GM18870 (cell line): ENCODE data around the gene TSPAN16.

Experiments used
- ATAC-seq: cut with Tn5 transposase; IDR thresholded peaks from one replicate; pipeline ENCODE4 v1.9.1; 2021; ENCODE audit warnings: moderate library complexity; ENCODE audit not compliant: unreplicated experiment

TSPAN16 gene

DNA sequence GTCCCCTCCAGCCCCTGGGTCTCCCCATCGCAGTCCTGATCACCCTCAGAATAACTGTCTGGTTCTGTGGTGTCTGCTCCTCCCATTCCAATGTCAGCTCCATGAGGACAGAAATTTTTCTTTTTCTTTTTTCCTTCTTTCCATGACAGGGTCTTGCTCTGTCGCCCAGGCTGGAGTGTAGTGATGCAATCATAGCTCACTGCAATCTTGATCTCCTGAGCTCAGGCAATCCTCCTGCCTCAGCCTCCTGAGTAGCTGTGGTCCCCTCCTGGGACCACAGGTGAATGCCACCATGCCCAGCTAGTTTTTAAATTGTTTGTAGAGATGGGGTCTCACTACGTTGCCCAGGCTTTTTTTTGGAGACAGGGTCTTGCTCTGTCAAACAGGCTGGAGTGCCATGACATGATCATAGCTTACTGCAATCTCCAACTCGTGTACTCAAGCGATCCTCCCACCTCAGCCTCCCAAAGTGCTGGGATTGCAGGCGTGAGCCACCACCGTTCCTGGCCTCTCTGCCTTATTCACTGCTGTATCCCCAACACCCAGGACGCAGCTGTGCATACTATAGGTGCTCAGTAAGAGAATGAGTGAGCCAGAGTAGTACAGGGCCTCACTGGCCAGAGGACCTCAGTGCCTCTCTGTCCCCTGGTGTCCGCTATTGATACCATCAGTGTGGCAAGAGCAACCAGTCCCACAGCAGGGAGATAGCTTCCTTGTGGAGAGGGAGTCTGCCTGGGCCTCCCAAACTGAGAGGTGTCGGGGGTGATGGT is 28.5 kb upstream of the TSPAN16 start:
- ATAC-seq: no peak

DNA sequence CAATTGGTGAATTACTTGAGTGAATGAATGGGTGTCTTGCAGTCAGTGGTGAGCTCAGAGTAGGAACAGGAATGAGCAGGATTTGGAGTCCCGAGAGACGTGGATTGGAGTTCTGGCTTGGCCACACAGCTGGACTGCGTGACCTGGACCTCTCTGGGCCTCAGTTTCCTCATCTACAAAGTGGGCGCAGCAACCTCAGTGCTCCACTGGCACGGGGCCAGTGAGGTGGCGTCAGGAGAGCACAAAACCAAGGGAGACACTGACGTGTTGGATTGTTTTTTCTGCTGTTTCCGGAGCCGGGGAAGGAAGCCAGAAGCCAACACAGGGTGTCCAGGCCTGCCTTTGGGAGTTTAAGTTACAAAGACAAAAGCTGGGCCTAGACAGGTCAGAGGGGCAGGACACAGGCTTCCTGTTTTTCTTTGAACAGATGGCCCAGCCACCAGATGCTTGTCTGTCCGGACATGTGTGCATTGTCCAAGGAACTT is 27.1 kb upstream of the TSPAN16 start:
- no peak for ATAC-seq

DNA sequence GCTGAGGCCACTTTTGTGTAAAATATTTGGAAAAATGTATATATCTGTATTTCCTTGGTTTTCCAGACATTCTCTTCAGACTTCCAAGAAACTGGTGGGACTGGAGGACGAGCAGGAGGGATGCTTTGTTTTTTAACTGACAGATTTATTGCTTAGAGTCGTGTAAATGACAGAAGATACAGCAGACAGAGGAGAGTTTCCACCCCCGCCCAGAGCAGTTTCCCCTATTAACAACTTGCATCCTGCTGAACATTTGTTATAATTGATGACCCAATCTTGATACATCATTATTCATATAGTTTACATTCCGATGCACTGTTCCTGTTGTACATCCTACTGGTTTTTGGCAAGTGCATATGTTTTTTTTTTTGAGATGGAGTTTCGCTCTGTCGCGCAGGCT is 26.6 kb upstream of the TSPAN16 start:
- ATAC-seq: no peak

DNA sequence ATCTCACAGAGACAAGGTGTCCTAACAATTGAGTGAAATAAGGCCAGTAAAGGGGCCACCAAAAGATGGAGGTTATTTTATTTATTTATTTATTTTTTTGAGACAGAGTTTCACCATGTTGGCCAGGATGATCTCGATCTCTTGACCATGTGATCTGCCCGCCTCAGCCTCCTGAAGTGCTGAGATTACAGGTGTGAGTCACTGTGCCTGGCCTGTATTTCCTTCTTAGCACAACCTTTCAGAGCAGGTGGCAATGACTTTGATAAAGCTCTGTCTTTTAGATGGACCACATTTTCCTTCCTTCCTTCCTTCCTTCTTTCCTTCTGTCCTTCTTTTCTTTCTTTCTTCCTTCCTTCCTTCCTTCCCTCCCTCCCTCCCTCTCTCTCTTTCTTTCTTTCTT is 22.7 kb upstream of the TSPAN16 start:
- ATAC-seq: no peak

DNA sequence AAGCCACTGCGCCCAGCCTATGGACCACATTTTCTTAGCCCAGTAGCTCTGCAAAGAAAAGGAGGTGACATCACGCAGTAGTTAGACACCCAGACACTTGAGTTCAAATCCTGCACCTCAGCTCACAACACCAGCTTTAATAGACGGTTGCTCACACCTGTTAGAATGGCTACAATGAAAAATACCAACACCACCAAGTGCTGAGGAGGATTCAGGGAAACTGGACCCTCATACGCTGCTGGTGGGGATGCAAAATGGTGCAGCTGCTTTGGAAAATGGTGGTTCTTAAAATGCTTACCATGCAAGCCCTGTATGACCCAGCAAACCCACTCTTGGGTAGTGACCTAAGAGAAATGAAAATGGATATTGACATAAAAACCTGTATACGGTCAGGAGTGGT is 22.0 kb upstream of the TSPAN16 start:
- ATAC-seq: no peak

DNA sequence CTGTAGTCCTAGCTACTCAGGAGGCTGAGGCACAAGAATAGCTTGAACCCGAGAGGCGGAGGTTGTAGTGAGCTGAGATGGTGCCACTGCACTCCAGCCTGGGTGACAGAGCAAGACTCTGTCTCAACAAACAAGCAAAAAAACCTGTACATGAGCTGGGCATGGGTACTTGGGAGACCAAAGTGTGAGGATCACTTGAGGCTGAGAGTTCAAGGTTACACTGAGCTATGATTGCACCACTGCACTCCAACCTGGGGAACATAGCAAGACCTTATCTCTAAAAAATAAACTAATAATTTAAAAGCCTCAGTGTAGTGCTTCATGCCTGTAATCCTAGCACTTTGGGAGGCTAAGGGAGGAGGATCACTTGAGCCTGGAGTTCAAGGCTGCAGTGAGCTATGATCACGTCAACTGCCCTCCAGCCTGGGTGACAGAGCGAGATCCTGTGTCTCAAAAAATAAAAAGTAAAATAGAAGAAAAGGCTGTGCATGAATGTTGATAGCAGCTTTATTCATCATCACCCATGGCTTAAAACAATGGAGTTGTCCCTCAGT is 21.4 kb upstream of the TSPAN16 start:
- no peak for ATAC-seq

DNA sequence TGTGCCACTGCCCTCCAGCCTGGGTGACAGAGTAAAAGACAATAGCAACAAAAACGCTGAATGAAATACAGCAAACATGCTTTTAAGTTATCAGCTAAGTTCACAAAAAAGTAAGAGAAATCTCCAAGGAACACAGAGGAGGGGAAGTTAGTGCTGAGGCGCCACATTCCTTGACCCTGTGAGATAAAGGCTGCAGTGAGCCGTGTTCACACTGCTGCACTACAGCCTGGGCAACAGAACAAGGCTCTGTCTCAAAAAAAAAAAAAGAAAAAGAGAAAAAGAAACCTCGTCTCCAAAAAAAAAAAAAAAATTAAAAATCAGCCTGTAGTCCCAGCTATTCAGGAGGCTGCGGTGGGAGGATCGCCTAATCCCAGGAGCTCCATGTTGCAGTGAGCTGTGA is 17.3 kb upstream of the TSPAN16 start:
- ATAC-seq: no peak

DNA sequence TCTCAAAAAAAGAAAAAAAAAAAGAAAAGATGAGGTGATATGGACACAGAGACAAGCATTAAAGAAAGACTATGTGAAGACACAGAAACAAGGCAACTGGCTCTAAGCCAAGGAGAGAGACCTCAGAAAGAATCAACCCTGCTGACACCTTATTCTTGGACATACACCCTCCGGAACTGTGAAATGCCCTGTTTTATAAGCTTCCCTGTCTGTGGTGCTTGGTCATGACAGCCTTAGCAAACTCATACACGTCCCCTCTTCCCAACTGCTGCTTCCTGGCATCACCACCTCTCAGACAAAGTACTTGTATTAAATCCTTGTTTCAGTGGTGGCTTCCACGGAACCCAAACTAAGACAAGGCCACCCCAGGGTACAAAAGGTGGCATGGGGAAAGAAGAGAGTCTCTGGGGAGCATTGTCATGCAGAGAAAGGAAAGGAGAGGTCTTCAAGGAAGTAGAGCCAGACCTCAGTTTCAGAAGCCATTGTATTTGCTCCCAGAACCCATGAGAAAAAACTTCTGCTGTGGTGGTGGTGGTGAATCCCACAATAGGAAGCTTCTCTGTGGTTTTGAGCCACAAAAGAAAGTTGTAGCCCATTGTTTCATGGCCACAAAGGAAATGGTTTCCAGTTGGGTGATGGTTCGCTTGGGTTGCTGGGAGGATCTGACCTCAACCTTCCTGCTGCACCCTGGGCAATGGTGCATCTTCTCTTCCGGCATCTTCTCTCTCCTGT is 16.3 kb upstream of the TSPAN16 start:
- no peak for ATAC-seq

DNA sequence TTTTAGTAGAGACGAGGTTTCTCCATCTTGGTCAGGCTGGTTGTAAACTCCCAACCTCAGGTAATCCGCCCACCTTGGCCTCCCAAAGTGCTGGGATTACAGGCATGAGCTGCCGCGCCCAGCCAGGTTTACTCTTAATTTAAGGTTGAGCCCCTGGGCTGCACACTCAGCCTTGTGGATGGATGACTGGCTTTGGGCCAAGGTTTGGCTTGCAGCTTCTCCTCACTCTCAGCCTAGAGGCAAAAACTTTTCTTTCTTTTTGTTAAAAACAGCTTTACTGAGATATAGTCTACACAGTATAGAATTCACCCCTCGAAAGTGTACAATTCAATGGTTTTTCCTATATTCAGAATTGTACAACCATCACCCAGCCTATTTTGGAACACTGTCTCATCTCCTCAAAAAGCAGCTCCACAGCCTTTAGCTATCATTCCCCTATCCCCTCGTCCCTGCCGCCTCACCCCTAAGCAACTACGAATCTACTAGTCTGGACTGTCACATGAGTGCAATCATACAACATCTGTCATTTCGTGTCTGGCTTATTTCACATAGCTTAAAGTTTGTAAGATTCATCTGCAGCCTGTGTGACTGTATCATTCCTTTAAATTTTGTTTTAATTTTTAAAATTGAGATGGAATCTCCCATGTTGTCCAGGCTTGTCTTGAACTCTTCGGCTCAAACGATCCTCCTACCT is 14.5 kb upstream of the TSPAN16 start:
- no peak for ATAC-seq

DNA sequence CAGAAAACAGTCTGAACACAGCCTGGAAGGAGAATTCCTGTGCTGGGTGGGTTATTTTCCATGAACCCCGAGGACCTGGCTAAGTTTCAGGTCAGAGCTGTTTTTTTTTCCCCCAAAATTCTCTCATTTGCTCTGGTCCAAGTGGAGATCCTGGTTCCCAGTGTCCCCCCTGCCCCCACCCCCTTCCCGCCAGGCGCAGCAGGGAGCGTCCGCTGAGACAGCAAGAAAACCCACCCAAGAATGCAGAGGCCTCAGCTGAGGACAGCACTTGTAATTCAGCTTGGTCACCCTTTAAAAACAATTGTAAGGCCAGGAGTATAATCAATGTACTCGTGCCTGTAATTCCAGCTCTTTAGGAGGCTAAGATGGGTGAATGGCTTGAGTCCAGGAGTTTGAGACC is 11.4 kb upstream of the TSPAN16 start:
- no peak for ATAC-seq

DNA sequence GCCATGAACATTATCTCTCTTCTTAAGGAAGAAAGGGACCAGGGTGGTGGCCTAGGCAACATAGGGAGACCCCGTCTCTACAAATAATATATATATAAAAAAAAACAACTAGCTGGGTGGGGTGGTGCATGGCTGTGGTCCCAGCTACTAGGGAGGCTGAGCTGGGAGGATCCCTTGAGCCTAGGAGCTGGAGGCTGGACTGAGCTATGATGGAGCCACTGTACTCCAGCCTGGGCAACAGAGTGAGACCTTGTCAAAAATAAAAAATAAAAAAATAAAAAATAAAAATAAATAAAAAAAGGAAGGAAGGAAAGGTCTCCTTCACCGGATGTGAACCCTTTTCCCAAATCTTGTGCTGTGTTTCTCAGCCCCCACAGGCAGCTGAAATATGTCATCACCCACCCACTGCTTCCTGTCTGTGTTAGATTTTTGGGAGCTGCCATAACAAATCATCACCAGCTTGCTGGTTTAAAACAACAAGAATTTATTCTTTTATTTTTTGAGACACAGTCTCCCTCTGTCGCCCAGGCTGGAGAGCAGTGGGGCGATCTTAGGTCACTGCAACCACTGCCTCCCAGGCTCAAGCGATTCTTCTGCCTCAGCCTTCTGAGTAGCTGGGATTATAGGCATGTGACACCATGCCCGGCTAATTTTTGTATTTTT is 9.5 kb upstream of the TSPAN16 start:
- no peak for ATAC-seq

DNA sequence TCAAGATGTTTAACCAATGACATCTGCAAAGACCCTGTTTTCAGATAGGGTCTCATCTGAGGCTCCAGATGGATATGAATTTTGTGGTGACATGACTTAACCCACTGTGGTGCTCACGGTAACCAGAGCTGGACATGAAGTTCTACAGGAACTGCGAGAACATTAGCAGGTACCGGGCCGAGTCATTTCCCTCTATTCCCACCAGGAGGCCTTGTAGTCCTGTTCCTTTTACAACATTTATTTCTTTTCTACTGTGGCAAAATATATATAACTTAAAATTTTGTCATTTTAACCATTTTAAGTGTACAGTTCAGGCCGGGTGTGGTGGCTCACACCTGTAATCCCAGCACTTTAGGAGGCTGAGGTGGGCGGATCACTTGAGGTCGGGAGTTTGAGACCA is 7.6 kb upstream of the TSPAN16 start:
- no peak for ATAC-seq

DNA sequence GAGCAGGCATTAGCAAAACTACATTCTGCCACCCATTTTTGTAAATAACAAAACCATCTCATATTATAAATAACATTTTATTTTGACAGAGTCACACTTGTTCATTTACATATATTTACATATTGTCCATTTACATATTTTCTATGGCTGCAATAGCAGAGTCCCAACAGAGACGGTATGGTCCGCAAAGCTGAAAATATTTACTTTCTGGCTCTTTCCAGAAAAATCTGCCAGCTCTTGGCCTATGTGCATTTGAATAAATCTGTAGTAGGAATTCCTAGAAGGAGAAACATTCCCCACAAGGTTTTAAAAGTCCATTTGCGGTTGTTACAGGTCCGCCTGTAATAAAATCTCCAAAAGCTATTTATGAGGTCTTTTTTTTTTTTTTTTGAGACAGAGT is 5.7 kb upstream of the TSPAN16 start:
- ATAC-seq: no peak

DNA sequence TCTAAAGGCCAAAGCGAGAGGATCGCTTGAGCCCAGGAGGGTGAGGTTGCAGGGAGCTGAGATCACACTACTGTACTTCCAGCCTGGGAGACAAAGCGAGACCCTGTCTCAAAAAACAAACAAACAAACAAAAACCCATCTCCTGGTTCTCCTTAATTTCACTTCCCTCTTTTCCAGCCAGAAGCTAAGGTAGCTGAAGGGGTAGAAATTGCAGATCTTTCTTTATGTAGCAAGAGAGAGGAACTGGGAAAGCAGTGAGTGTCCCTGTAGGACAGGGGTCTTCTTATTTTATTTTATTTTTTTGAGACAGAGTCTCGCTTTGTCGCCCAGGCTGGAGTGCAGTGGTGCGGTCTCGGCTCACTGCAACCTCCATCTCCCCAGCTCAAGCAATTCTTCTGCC is 4.5 kb upstream of the TSPAN16 start:
- ATAC-seq: no peak

DNA sequence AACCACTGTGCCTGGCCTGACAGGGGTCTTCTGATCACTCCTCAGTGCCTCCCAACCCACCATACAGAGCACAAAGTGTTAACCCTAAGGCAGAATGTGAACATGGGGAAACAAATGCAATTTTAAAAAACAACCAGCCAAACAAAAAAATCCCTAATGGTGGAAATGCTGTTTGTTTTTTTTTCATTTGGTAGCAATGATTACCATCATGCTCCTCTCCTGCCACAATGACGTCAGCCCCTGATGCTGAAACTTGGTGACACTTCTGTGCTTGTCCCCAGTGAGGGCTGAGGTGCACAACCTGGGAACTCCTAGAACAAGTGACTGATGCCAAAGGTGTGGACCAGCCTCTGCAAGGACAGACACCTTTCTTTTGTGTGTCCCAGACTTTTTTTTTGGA is 4.0 kb upstream of the TSPAN16 start:
- no peak for ATAC-seq

DNA sequence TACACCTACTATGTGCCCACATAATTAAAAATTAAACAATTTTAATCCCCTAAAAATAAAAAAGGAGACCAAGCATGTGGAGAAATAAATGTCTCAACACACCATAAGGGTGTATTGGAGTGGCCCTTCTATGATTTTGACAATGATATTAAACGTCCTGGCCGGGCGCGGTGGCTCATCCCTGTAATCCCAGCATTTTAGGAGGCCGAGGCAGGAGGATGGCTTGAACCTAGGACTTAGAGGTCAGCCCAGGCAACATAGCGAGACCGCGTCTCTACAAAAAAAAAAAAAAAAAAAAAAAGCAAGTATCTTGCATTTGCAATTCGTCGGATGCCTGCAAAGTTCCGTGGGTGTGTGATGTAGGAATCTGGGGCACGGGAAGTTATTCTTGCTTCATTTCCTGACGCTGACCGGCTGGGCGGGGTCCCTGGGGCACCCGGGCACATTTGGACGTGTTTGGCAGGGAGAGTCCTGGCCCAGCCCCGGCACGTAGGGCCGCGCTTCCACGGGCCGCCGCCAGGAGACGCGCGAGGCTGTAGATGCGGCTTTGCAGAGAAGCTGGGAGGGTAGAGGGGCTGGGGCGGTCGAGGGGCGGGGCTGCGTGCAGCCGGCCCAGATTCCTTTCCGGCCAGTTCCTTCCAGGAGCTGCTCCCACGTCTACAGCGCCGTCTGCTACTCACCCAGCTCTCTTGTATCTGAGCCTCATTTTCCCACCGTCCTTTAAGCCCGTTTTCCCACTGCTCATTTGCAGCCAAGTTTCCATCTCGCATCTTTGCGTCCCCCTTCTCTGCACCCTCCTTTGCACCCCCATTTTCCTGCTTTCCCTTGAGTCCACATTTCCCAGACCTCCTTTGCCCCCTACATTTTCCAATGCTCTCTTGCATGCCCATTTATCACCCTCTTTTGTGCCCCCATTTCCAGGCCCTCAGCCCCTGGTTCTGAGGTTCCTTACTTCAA is 2.2 kb upstream of the TSPAN16 start:
- no peak for ATAC-seq

DNA sequence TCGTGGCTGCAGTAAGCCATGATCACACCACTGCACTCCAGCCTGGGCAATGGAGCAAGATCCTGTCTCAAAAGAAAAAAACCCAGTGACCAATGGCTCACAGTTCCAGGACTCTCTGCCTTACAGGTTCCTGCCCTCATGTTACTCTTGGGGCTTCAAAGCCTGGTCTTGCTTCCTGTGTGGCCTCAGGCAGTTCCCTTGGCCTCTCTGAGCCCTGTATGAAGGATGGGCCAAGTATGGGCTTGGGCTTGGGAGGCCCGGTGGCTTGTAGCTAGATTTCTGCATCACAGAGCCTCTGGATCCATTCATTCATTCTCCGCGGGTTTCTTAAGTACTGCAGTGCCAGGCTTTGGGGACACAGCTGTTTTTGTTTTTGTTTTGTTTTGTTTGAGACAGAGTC is 780 bp upstream of the TSPAN16 start:
- ATAC-seq: no peak

DNA sequence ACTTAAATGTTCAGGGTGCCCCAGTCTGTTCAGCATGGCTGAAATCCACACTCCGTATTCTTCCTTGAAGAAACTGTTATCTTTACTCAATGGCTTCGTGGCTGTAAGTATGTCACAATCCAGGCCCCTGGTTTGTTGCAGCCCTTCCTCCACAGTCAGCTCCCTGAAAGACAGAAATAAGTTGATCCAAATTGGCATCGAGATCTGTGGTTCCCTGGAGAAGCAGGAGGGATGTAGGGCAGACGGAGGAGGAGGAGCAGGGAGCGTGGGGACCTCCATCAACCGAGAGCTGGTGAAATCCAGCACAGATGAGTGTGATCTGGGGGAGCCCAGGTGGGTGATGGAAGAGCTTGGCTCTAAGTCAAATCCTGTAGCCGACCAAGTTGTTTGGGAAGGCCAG is 304 bp downstream of the TSPAN16 start:
- no peak for ATAC-seq

DNA sequence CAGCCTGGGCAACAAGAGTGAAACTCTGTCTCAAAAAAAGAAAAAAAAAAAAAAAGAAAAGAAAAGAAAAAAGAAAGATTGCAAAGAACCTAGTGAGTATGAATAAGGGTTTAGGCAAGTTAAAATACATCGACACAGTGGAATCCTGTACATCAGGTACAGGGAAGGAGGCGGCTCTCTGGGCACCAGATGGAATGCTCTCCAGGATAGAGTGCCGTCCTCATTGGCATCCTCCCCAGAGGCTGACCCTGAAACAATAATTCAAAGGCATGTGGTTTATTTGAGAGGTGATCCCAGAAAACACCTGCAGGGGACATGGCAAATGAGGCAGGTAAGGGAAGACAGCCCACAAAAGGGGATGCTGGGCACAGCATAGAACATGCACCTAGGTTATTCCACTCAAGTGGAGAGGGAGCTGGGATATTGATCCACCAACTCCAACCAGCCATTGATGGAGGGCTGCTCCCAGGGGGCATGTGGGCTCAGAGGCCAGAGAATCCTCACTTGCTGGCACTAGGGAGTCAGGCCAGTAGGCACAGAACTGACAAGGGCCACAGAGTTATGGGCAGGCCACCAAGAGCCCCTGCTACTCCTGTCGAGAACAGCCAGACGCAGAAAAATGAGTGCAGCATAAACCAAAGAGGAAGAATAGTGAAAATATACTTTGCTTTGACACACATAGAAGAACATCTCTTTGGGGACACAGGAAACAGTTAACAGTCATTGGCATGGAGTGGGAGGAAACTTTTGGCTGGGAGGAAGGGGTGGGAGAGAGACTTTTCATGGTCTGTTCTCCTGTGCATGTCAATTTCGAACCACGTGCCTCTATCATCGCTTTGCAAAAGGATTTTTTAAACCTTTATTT is 4.2 kb downstream of the TSPAN16 start:
- ATAC-seq: no peak
